Endothelial cell of umbilical vein (primary cell): ENCODE measurements around the gene EFTUD2. TPM values are rescaled to one million over a fixed set of nuclear protein-coding genes. Genes with fewer than 3 reads are reported as not detected.

Experiments used
- BruUV-seq: library from RNA; stranded (reverse); fragments of 400-500 nt; replicated peaks from 2 replicates; lab custom pipeline; 2021; lab: Mats Ljungman, UMichigan
- CTCF ChIA-PET: fragments of 300-600, 350-600 bp; sonication (Branson Sonifier 250); formaldehyde crosslinking; loops from one replicate; lab custom pipeline; 2021; ENCODE audit warnings: antibody characterized with exemption, inconsistent platforms; lab: Charles Lee
- POLR2A ChIA-PET: fragments of 300-600, 350-600 bp; sonication (Branson Sonifier 250); formaldehyde crosslinking; loops from one replicate; lab custom pipeline; 2021; ENCODE audit warnings: antibody characterized with exemption, inconsistent platforms; lab: Charles Lee
- DNase-seq: peaks from one replicate; pipeline ENCODE4 v3.0.0-alpha.2; 2011; ENCODE audit warnings: low read depth, low spot score
- FAIRE-seq: peaks from 2 replicates; lab custom pipeline; 2011; peaks lifted over from hg19 to GRCh38; lab: Jason Lieb, UNC
- H2AFZ ChIP-seq: 2 replicates; pipeline ENCODE4 v1.6.0; 2012; ENCODE audit warnings: low read depth, low read length, control low read depth, inconsistent platforms
- H3K27ac ChIP-seq: 2 replicates; pipeline ENCODE4 v1.5.1; 2011; ENCODE audit warnings: low read depth, mild to moderate bottlenecking, control low read depth, low read length, moderate library complexity; ENCODE audit not compliant: insufficient read depth
- H3K27me3 ChIP-seq, 2 experiments: 2 replicates each; pipeline versions ENCODE4 v1.6.0 to v1.6.1; 2011; ENCODE audit warnings: low read length in 2 of 2, mixed read lengths in 1 of 2; ENCODE audit not compliant: control insufficient read depth in 2 of 2, insufficient read depth in 2 of 2
- H3K36me3 ChIP-seq, 2 experiments: 2 replicates in 1 of 2; 3 replicates in 1 of 2; pipeline ENCODE4 v1.5.1; 2011; ENCODE audit warnings: low read length in 2 of 2, mild to moderate bottlenecking in 1 of 2, moderate library complexity in 1 of 2; ENCODE audit not compliant: control insufficient read depth in 2 of 2, insufficient read depth in 2 of 2; ENCODE audit errors: extremely low read depth in 1 of 2
- H3K4me1 ChIP-seq: 3 replicates; pipeline ENCODE4 v1.5.1; 2011; ENCODE audit warnings: mild to moderate bottlenecking, low read length; ENCODE audit not compliant: control insufficient read depth, insufficient read depth; ENCODE audit errors: extremely low read depth
- H3K4me2 ChIP-seq: 2 replicates; pipeline ENCODE4 v1.6.1; 2011; ENCODE audit warnings: low read length, control low read depth, mixed read lengths; ENCODE audit not compliant: insufficient read depth
- H3K4me3 ChIP-seq, 3 experiments: fragments of 200-600 bp in 1 of 3; sonication (generic), shearing (Covaris generic) in 1 of 3; replicated peaks in 1 of 3; 2 replicates each; pipeline ENCODE4 v1.5.1; 2011 to 2016; ENCODE audit warnings: control low read depth in 3 of 3, low read length in 3 of 3, mild to moderate bottlenecking in 2 of 3, inconsistent platforms in 1 of 3, low read depth in 1 of 3, moderate library complexity in 1 of 3; ENCODE audit not compliant: insufficient read depth in 1 of 3
- H3K79me2 ChIP-seq: 2 replicates; pipeline ENCODE4 v1.6.0; 2012; ENCODE audit warnings: low read length, inconsistent platforms; ENCODE audit not compliant: control insufficient read depth, insufficient read depth
- H3K9ac ChIP-seq: replicated peaks from 2 replicates; pipeline ENCODE3; 2011; ENCODE audit warnings: low read length, control low read depth; ENCODE audit not compliant: insufficient read depth; ENCODE audit errors: extremely low read depth
- H3K9me1 ChIP-seq: replicated peaks from 3 replicates; pipeline ENCODE4 v1.6.0; 2011; ENCODE audit warnings: mild to moderate bottlenecking, low read length; ENCODE audit not compliant: control insufficient read depth, insufficient read depth; ENCODE audit errors: extremely low read depth
- H3K9me3 ChIP-seq: replicated peaks from 2 replicates; pipeline ENCODE4 v1.5.1; 2012; ENCODE audit warnings: low read length, inconsistent platforms; ENCODE audit not compliant: control insufficient read depth, insufficient read depth
- H4K20me1 ChIP-seq: replicated peaks from 2 replicates; pipeline ENCODE3; 2011; ENCODE audit warnings: mild to moderate bottlenecking, low read length; ENCODE audit not compliant: control insufficient read depth, insufficient read depth; ENCODE audit errors: extremely low read depth
- EZH2 ChIP-seq: IDR thresholded peaks from 2 replicates; pipeline ENCODE4 v1.6.1; 2012; ENCODE audit warnings: borderline replicate concordance, low read depth, mild to moderate bottlenecking, moderate library complexity, low read length, inconsistent platforms; ENCODE audit not compliant: severe bottlenecking
- FOS ChIP-seq: IDR thresholded peaks from 2 replicates; pipeline ENCODE4 v1.6.1; 2011; ENCODE audit warnings: mild to moderate bottlenecking, low read length, moderate library complexity, borderline replicate concordance; ENCODE audit not compliant: insufficient read depth
- GATA2 ChIP-seq: IDR thresholded peaks from 2 replicates; pipeline ENCODE4 v1.7.0; 2011; ENCODE audit warnings: low read depth, mild to moderate bottlenecking, moderate library complexity, mixed read lengths, low read length; ENCODE audit not compliant: insufficient read length, insufficient read depth
- JUN ChIP-seq: IDR thresholded peaks from 2 replicates; pipeline ENCODE4 v1.6.1; 2011; ENCODE audit warnings: borderline replicate concordance, low read depth; ENCODE audit not compliant: insufficient read length, insufficient read depth
- MYC ChIP-seq: IDR thresholded peaks from one replicate; pipeline ENCODE4 v1.6.1; 2011; ENCODE audit warnings: mild to moderate bottlenecking, low read depth, low read length
- POLR2A ChIP-seq: IDR thresholded peaks from 2 replicates; pipeline ENCODE4 v1.6.1; 2012; ENCODE audit warnings: low read depth, mild to moderate bottlenecking, control low read depth, low read length
- POLR2AphosphoS5 ChIP-seq: IDR thresholded peaks from 2 replicates; pipeline ENCODE4 v1.6.1; 2012; ENCODE audit warnings: low read depth, mild to moderate bottlenecking, control low read depth, low read length, moderate library complexity; ENCODE audit not compliant: insufficient read depth
- dilution Hi-C: fragments of 300-500 bp; cut with MboI; formaldehyde crosslinking; loops from one replicate; pipeline ENCODE4 v1.15.0; 2019; ENCODE audit warnings: low sequenced_read_pairs; ENCODE audit not compliant: extremely low pct_ligation_motif_present
- intact Hi-C: fragments of 100-400 bp; cut with micrococcal nuclease; formaldehyde crosslinking; loops from one replicate; pipeline ENCODE4 v1.10.0; 2022
- polyA plus RNA-seq, 4 experiments: library from polyadenylated mRNA; depleted of rRNA in 3 of 4; stranded (reverse) in 3 of 4; unstranded in 1 of 4; fragments of >200 nt; gene quantifications; 2 replicates each; pipeline versions ENCODE4 v1.2.1 to v1.2.3, GENCODE V29; 2011 to 2012; ENCODE audit warnings: missing spikeins in 1 of 4
- total RNA-seq: library from RNA; stranded (reverse); gene quantifications from 2 replicates; pipeline ENCODE4 v1.2.3, GENCODE V29; 2021

The EFTUD2 gene
- total and polyA plus RNA-seq, 2 donors (not counting 3 experiments of a cell fraction or from before 2014, with no cell fraction given): 125 to 170 TPM

GRCh38 chr17:44887971-44888954, 11.0 kb downstream of the EFTUD2 start:
- peaks cover 3% of the 10 kb centered on the region for H3K9me1 ChIP-seq
- FAIRE-seq (no peak), DNase-seq (no peak)
- peaks cover 23 to 36% of the 10 kb centered on the region in 2 experiments for H3K36me3 ChIP-seq
- H3K27me3 ChIP-seq: no peaks in the 10 kb centered on the region
- no peak overlapping the region for H3K27ac ChIP-seq
- intact Hi-C loops (no loop called here), dilution Hi-C loops (no loop called here)
- no peak overlapping the region for H3K4me2 ChIP-seq
- H3K79me2 ChIP-seq: peaks cover 57% of the 10 kb centered on the region
- H2AFZ ChIP-seq: no peak overlapping the region
- TF ChIP-seq POLR2A: no peak
- TF ChIP-seq FOS: no peak
- TF ChIP-seq GATA2: no peak
- no peak for TF ChIP-seq EZH2
- TF ChIP-seq MYC: no peak
- TF ChIP-seq JUN: no peak
- no peak for TF ChIP-seq POLR2AphosphoS5
- no peaks in the 10 kb centered on the region for H4K20me1 ChIP-seq
- no peaks in the 10 kb centered on the region for H3K4me1 ChIP-seq
- CTCF ChIA-PET: no interaction called here
- no TSS peak for BruUV-seq
- POLR2A ChIA-PET: no interaction called here
- H3K9me3 ChIP-seq: no peaks in the 10 kb centered on the region
- no peak overlapping the region for H3K4me3 ChIP-seq
- no peak overlapping the region for H3K9ac ChIP-seq
